Activated T-helper 1 cell treated with anti-CD3 and anti-CD28 coated beads, Interleukin-12 subunit alpha, Interleukin-12 subunit beta, Interleukin-2, Interleukin-4 antibody, amounts not matched to agents 30 ng/mL and 10 ng/mL and 1 ng/mL, durations not matched to agents 14 hours and 24 hours and 36 hours (primary cell): Measurements from ENCODE around the gene TIMM10. TPM values are rescaled to one million over a fixed set of nuclear protein-coding genes. Genes with fewer than 3 reads are reported as not detected.

Experiments used
- DNase-seq: peaks from one replicate; pipeline ENCODE4 v3.0.0; 2021; ENCODE audit warnings: low spot score
- H3K27ac Mint-ChIP-seq: one replicate; pipeline ENCODE4 v1.8.0; 2021; ENCODE audit warnings: mild to moderate bottlenecking, mixed read lengths
- H3K27me3 Mint-ChIP-seq: one replicate; pipeline ENCODE4 v1.8.0; 2022; ENCODE audit warnings: mild to moderate bottlenecking, moderate library complexity, mixed read lengths; ENCODE audit not compliant: insufficient read depth
- H3K36me3 Mint-ChIP-seq: one replicate; pipeline ENCODE4 v1.8.0; 2021; ENCODE audit warnings: low read depth, mixed read lengths
- H3K4me1 Mint-ChIP-seq: one replicate; pipeline ENCODE4 v1.8.0; 2021; ENCODE audit warnings: low read depth, mixed read lengths
- H3K4me3 Mint-ChIP-seq: one replicate; pipeline ENCODE4 v1.8.0; 2021; ENCODE audit warnings: mild to moderate bottlenecking, moderate library complexity, mixed read lengths
- H3K9me3 Mint-ChIP-seq: one replicate; pipeline ENCODE4 v1.8.0; 2021; ENCODE audit warnings: mixed read lengths
- intact Hi-C: fragments of 100-400 bp; cut with micrococcal nuclease; formaldehyde crosslinking; loops from one replicate; pipeline ENCODE4 v1.15.1; 2024
- total RNA-seq: library from RNA; stranded (reverse); gene quantifications from 2 replicates; pipeline ENCODE4 v1.2.3, GENCODE V29; 2022

The TIMM10 gene
- total RNA-seq, 1 donor from 2014 or later = 98.2 TPM

GRCh38 chr11:57497303-57498247 is 33.0 kb downstream of the TIMM10 start:
- H3K27ac Mint-ChIP-seq = no peak overlapping the region

DNA sequence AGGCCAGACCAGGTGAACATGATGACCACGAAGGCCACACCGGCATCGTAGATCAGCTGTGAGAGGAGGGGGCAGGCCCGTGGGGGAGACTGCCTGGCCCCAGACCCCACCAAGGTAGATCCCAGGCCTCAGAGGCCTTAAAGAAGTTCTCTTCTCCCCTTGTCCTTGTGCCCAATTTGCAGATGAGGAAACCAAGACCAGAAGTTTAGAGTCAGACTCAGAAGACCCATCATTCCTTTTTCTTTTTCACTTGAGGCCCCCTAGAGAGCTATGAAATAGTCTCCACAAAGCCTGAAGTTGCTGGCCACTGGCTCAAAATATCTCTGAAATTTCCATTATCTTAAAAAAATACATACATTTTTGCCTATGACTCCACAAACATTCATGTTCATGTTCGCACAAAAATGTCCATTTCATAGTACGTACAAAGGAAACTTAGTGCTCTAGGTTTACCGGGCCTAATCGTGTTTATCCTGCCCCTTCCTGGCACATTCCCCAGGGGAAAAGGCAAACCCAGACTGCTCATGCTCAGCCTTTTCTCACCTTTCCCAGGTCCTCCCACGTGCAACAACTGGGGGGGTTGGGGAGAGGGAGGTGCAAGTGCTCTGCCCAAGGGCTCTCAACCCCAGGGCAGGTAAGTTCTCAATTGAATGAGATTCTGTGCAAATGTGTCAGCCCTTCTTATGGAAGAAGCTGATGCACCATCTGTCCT is 34.3 kb downstream of the TIMM10 start:
- intact Hi-C loops = no loop called here
- H3K4me3 Mint-ChIP-seq = no peak overlapping the region
- H3K36me3 Mint-ChIP-seq = peaks cover 6% of the 10 kb centered on the region
- H3K27me3 Mint-ChIP-seq = no peaks in the 10 kb centered on the region
- no peak overlapping the region for H3K27ac Mint-ChIP-seq
- peaks cover 19% of the 10 kb centered on the region for H3K4me1 Mint-ChIP-seq
- no peak for DNase-seq
- H3K9me3 Mint-ChIP-seq = no peaks in the 10 kb centered on the region

More at GRCh38 chr11:57497303-57498247, 33.0 kb downstream of the TIMM10 start:
- no peaks in the 10 kb centered on the region for H3K9me3 Mint-ChIP-seq
- intact Hi-C loops = no loop called here
- no peaks in the 10 kb centered on the region for H3K27me3 Mint-ChIP-seq
- no peak for DNase-seq
- peaks cover 6% of the 10 kb centered on the region for H3K36me3 Mint-ChIP-seq
- peaks cover 19% of the 10 kb centered on the region for H3K4me1 Mint-ChIP-seq
- no peak overlapping the region for H3K4me3 Mint-ChIP-seq

DNA sequence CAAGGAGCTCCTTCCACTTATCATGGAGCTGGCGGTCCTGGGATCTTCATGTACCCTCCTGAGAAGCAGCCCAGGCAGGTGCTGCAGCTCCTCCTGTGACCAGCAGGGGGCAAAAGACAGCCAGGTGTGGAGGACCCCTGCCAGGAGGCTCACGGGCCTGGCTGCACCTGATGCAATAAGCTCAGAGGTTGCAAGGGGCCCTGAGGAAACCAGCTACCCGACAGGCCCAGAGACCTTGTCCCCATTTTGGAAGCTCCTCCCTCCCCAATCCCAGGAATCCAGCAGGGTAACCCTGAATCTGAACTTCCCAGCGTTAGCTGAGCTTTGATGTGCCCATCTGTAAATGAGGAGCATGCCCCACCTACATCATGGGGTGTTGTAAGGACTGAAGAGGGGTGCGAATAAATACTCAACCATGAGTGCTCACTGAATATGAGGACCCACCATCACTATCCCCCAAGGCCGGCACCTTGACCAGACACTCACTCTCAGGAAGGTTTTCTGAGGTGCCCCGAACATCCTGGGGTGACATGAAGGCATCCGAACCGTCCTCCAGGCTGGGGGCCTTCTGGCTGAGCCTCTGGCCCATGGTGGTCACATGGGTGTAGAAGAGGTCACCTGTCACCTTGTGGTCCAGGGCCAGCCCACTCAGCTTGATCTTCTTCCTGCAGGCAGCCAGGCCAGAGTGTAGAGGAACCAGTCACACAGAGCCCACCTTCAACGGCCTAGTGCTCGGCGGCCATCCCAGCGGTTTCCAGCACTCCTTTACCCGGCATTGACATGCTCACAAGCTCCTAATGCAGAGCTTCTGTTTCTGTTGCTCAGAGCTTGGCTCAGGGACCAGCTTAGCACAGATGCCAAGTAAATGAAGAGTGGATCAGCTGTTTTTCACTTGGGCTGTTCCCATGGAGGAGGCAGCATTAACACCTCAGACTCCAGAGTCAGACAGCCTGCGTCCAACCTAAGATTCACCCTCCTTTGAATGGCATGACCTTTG is 36.7 kb downstream of the TIMM10 start:
- Mint-ChIP-seq H3K4me3 (no peak overlapping the region), H3K9me3 (no peaks in the 10 kb centered on the region), H3K36me3 (no peaks in the 10 kb centered on the region), H3K27me3 (no peaks in the 10 kb centered on the region), H3K4me1 (peaks cover 11% of the 10 kb centered on the region), H3K27ac (peak overlapping the region; percentile 23)
- intact Hi-C loops = loop anchor here (1.0 to 5.0 kb wide), 5 partner anchors 11 to 150 kb away; no protein-coding TSS in a partner anchor
- DNase-seq = peak; percentile 50

GRCh38 chr11:57491371-57492061 is 39.0 kb downstream of the TIMM10 start:
- Mint-ChIP-seq H3K4me3 (no peak overlapping the region), H3K27ac (no peak overlapping the region), H3K4me1 (peaks cover 11% of the 10 kb centered on the region), H3K27me3 (no peaks in the 10 kb centered on the region), H3K36me3 (peaks cover 4% of the 10 kb centered on the region), H3K9me3 (no peaks in the 10 kb centered on the region)
- no peak for DNase-seq
- intact Hi-C loops = loop anchor here (5.0 kb wide), 1 partner anchor 34 kb away; no protein-coding TSS in a partner anchor

- DNase-seq = no peak
- intact Hi-C loops = loop anchor here (5.0 kb wide), 1 partner anchor 33 kb away; no protein-coding TSS in a partner anchor
- Mint-ChIP-seq H3K27ac (no peak overlapping the region), H3K9me3 (no peaks in the 10 kb centered on the region), H3K36me3 (peaks cover 6% of the 10 kb centered on the region), H3K27me3 (no peaks in the 10 kb centered on the region), H3K4me3 (no peak overlapping the region), H3K4me1 (peaks cover 14% of the 10 kb centered on the region)
Observed at GRCh38 chr11:57490456-57491248, 39.9 kb downstream of the TIMM10 start.

- Mint-ChIP-seq H3K27me3 (peaks cover 3% of the 10 kb centered on the region), H3K4me3 (no peak overlapping the region), H3K36me3 (peaks cover 11% of the 10 kb centered on the region), H3K27ac (no peak overlapping the region), H3K9me3 (no peaks in the 10 kb centered on the region), H3K4me1 (peaks cover 6% of the 10 kb centered on the region)
- intact Hi-C loops = no loop called here
- DNase-seq = no peak
Observed at GRCh38 chr11:57487920-57488659, 42.5 kb downstream of the TIMM10 start.

- no peak for DNase-seq
- peaks cover 11% of the 10 kb centered on the region for H3K36me3 Mint-ChIP-seq
- no peaks in the 10 kb centered on the region for H3K9me3 Mint-ChIP-seq
- H3K27ac Mint-ChIP-seq = no peak overlapping the region
- intact Hi-C loops = no loop called here
- H3K4me1 Mint-ChIP-seq = peaks cover 6% of the 10 kb centered on the region
- peaks cover 6% of the 10 kb centered on the region for H3K27me3 Mint-ChIP-seq
- H3K4me3 Mint-ChIP-seq = no peak overlapping the region
Observed at GRCh38 chr11:57487021-57487778, 43.4 kb downstream of the TIMM10 start.

DNA sequence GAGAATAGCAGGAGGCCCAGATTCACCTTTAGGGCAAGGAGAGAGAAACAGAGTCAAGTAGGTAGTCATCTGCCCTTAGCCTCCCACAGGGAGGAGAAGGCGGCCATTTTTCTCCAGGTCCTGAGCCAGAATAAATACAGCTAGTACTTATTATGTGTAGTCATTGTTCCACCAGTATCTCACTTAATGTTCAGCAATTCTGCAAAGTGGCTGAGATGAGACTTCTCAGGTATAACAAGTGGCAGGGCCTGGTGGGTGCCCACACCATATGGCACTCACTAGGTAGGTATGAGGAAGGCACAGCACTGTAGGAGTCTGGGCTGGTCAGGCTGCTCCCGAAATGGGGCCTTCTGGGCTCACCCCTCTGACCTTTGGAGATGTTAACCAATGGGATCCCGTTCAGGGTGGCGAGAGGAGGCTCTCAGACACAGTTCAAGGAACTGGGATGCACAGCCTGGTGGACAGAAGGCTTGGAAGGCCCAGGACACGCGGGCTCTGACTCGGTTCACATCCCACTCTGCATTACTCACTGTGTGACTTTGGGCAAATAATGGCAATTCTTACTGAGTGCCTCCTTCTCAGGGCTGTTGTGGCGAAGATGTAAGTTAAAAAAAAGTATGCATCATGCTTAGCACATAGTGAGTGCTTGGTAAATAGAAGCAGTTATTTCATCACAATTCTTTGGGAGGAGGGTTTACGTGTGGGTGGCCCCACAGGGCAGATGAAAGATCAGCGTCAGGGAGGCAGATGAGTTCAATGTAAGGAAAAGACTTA is 45.1 kb downstream of the TIMM10 start:
- DNase-seq = no peak
- Mint-ChIP-seq H3K9me3 (no peaks in the 10 kb centered on the region), H3K27ac (no peak overlapping the region), H3K27me3 (peaks cover 17% of the 10 kb centered on the region), H3K4me3 (no peak overlapping the region), H3K36me3 (peaks cover 11% of the 10 kb centered on the region), H3K4me1 (peaks cover 7% of the 10 kb centered on the region)
- intact Hi-C loops = no loop called here

GRCh38 chr11:57484141-57484710 is 46.3 kb downstream of the TIMM10 start:
- peaks cover 11% of the 10 kb centered on the region for H3K36me3 Mint-ChIP-seq
- no peaks in the 10 kb centered on the region for H3K9me3 Mint-ChIP-seq
- no peak overlapping the region for H3K4me3 Mint-ChIP-seq
- no peak overlapping the region for H3K27ac Mint-ChIP-seq
- intact Hi-C loops = loop anchor here (5.0 kb wide), 1 partner anchor 83 kb away; the partner anchor contains the start of gene UBE2L6
- no peak for DNase-seq
- peaks cover 24% of the 10 kb centered on the region for H3K27me3 Mint-ChIP-seq
- peaks cover 11% of the 10 kb centered on the region for H3K4me1 Mint-ChIP-seq
